ENCODE results near the gene PRKCB. TPM values are rescaled to one million over a fixed set of nuclear protein-coding genes. Genes with fewer than 3 reads are reported as not detected.

PRKCB gene
- total RNA-seq, 3 donors from 2014 or later: 1.3 to 5.3 (median 4.7) TPM

- H3K4me3 ChIP-seq: no peak overlapping the region
- H3K36me3 ChIP-seq: no peaks in the 10 kb centered on the region
- TF ChIP-seq CTCF (IDR thresholded peaks at IDR 0.05) (no peak), POLR2AphosphoS5 (IDR thresholded peaks at IDR 0.05) (no peak), POLR2A (IDR thresholded peaks at IDR 0.05) (no peak)
- intact Hi-C loops (cut with DNase I; ENCODE audit: low total_unique reads): no loop called here
- H3K27me3 ChIP-seq: no peaks in the 10 kb centered on the region
- H3K27ac ChIP-seq: no peak overlapping the region
- DNase-seq (ENCODE audit: low spot score in 2 of 2): no peak
- no peaks in the 10 kb centered on the region for H3K4me1 ChIP-seq
- H3K9me3 ChIP-seq: no peaks in the 10 kb centered on the region
Observed at GRCh38 chr16:23999663-24000062, 163.9 kb downstream of the PRKCB start.

GRCh38 chr16:24001710-24002109 is 165.9 kb downstream of the PRKCB start:
- Histone ChIP-seq H3K27ac (no peak overlapping the region), H3K4me3 (no peak overlapping the region), H3K4me1 (no peaks in the 10 kb centered on the region), H3K9me3 (no peaks in the 10 kb centered on the region), H3K36me3 (no peaks in the 10 kb centered on the region), H3K27me3 (no peaks in the 10 kb centered on the region)
- DNase-seq (ENCODE audit: low spot score in 2 of 2): no peak
- TF ChIP-seq CTCF (IDR thresholded peaks at IDR 0.05): no peak
- intact Hi-C loops (cut with DNase I; ENCODE audit: low total_unique reads): no loop called here

- intact Hi-C loops (cut with DNase I; ENCODE audit: low total_unique reads): no loop called here
- H3K27ac ChIP-seq: no peak overlapping the region
- no peak for TF ChIP-seq CTCF (IDR thresholded peaks at IDR 0.05)
- no peak for TF ChIP-seq POLR2A (IDR thresholded peaks at IDR 0.05)
- no peak for TF ChIP-seq POLR2AphosphoS5 (IDR thresholded peaks at IDR 0.05)
- H3K9me3 ChIP-seq: no peaks in the 10 kb centered on the region
- H3K4me1 ChIP-seq: no peaks in the 10 kb centered on the region
- H3K36me3 ChIP-seq: no peaks in the 10 kb centered on the region
- no peak for DNase-seq (ENCODE audit: low spot score in 2 of 2)
- no peak overlapping the region for H3K4me3 ChIP-seq
- H3K27me3 ChIP-seq: no peaks in the 10 kb centered on the region
Observed at GRCh38 chr16:24002619-24003018, 166.8 kb downstream of the PRKCB start.

GRCh38 chr16:24005577-24005976 is 169.8 kb downstream of the PRKCB start:
- Histone ChIP-seq H3K4me1 (no peaks in the 10 kb centered on the region), H3K9me3 (no peaks in the 10 kb centered on the region), H3K36me3 (no peaks in the 10 kb centered on the region), H3K4me3 (no peak overlapping the region), H3K27me3 (peaks cover 0 to 3% of the 10 kb centered on the region in 2 donors), H3K27ac (no peak overlapping the region)
- intact Hi-C loops (cut with DNase I; ENCODE audit: low total_unique reads): no loop called here
- no peak for TF ChIP-seq POLR2A (IDR thresholded peaks at IDR 0.05)
- no peak for TF ChIP-seq CTCF (IDR thresholded peaks at IDR 0.05)
- TF ChIP-seq POLR2AphosphoS5 (IDR thresholded peaks at IDR 0.05): no peak
- no peak for DNase-seq (ENCODE audit: low spot score in 2 of 2)

- intact Hi-C loops (cut with DNase I; ENCODE audit: low total_unique reads): no loop called here
- no peak overlapping the region for H3K27ac ChIP-seq
- no peak for TF ChIP-seq CTCF (IDR thresholded peaks at IDR 0.05)
- TF ChIP-seq POLR2A (IDR thresholded peaks at IDR 0.05): no peak
- no peak for TF ChIP-seq POLR2AphosphoS5 (IDR thresholded peaks at IDR 0.05)
- no peaks in the 10 kb centered on the region for H3K36me3 ChIP-seq
- peaks cover 0 to 3% of the 10 kb centered on the region in 2 donors for H3K27me3 ChIP-seq
- DNase-seq (ENCODE audit: low spot score in 2 of 2): no peak
- no peak overlapping the region for H3K4me3 ChIP-seq
- H3K9me3 ChIP-seq: no peaks in the 10 kb centered on the region
- H3K4me1 ChIP-seq: no peaks in the 10 kb centered on the region
Observed at GRCh38 chr16:24007391-24007790, 171.6 kb downstream of the PRKCB start.
